Erythroblast (primary cell): ENCODE results near the gene ZFHX3.

Source experiments
- GATA1 ChIP-seq: IDR thresholded peaks from 2 replicates; pipeline ENCODE4 v1.6.1; 2011; ENCODE audit warnings: low read depth, mild to moderate bottlenecking, control low read depth, low read length, moderate library complexity
- POLR2A ChIP-seq: IDR thresholded peaks from 2 replicates; pipeline ENCODE4 v1.6.1; 2011; ENCODE audit warnings: mild to moderate bottlenecking, low read length

GRCh38 chr16:72961863-72962262, 86.1 kb downstream of the ZFHX3 start:
- no peak for TF ChIP-seq POLR2A
- no peak for TF ChIP-seq GATA1
